Measurements from ENCODE around the gene G3BP2. TPM values are rescaled to one million over a fixed set of nuclear protein-coding genes. Genes with fewer than 3 reads are reported as not detected.

Gene G3BP2
- total and polyA plus RNA-seq, 2 of the 8 experiments (the other 6 are each of a cell fraction or from before 2014, with no cell fraction given) = 83.7 to 378 TPM

DNA sequence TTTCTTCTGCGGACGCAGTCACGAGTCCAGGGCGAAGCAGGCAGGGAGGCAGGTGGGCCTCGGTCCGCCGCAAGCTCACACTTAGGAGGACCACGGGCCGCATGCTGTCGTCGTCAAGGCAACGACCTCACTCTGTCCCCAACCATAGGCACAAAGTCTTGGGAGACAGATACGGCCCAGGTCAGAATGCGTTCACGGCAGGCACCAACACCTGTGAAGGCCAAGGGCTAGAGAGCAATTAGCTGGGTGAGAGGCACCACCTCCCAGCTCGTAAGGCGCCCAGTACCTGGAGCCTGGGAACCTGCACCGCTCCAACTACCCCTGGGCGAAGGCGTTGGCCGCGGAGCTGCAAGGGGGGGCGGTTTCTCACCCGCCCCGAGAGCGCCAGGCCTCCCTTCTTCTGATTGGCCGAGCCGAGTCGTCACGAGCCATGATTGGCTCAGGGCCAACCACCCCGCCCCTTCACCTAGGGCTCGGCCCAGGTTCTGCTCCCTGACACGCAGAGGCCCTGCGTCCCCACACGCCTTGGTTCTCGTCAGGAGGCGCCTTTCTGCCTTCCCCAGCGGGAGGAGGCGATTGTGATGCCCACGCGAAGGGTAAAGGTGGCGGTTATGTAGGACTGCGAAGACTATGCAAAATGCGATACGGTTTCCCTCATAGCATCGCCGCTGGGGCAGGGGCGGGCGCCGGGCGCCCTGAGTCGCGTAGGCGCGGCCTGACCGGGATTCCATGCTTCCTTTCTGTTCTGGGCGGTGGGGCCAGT is 42.9 kb downstream of the G3BP2 start, which contains the start of gene CDKL2:
Gene CDKL2, minus strand, starts transcription at position 355 of the 763 bp plus-strand sequence. CDS start 4,540 bp downstream, outside the sequence.
- Histone ChIP-seq H3K4me3 (ENCODE audit: extremely low read depth in 1 of 4, insufficient read depth in 2 of 4, low read depth in 3 of 4, low read length in 4 of 4) (peak within 1 kb of the TSS; percentile 78 to 84 (median 84)), H3K36me3 (ENCODE audit: control insufficient read depth in 2 of 4, insufficient read depth in 4 of 4, low read length in 3 of 4) (no peaks in the 10 kb centered on the region), H3K56ac (replicated peaks; ENCODE audit: insufficient read length, low read depth, low read length) (peak within 1 kb of the TSS; percentile 3), H3K9me3 (ENCODE audit: insufficient read depth in 2 of 2, low read depth in 1 of 2, low read length in 1 of 2) (no peaks in the 10 kb centered on the region), H3K27ac (ENCODE audit: low read depth, low read length) (no peak within 1 kb of the TSS), H3K14ac (ENCODE audit: insufficient read length) (no peak within 1 kb of the TSS), H2AK5ac (ENCODE audit: low read depth, low read length) (no peak within 1 kb of the TSS), H3K79me1 (ENCODE audit: low read depth, low read length) (no peaks in the 10 kb centered on the region), H2AFZ (ENCODE audit: low read length) (peak within 1 kb of the TSS; percentile 98), H4K91ac (replicated peaks; ENCODE audit: insufficient read length, low read length) (peak within 1 kb of the TSS; percentile 57), H3K4me2 (ENCODE audit: insufficient read depth in 1 of 2, low read depth in 2 of 2, low read length in 2 of 2) (peak within 1 kb of the TSS; percentile 86 to 92), H4K8ac (ENCODE audit: extremely low read depth, insufficient read depth, low read length) (no peak within 1 kb of the TSS; the same call in 1 of the 2 replicates), H2BK5ac (ENCODE audit: low read depth, low read length) (peak within 1 kb of the TSS; percentile 79; the same call in 1 of the 2 replicates), H4K20me1 (replicated peaks in 1 of 2; ENCODE audit: control insufficient read depth in 1 of 2, insufficient read depth in 2 of 2, low read length in 2 of 2) (no peaks in the 10 kb centered on the region), H2BK15ac (ENCODE audit: low read length) (peak within 1 kb of the TSS; percentile 81; the same call in 1 of the 2 replicates), H3K27me3 (replicated peaks in 1 of 4; ENCODE audit: control insufficient read depth in 3 of 4, extremely low read depth in 1 of 4, insufficient read depth in 3 of 4, low read length in 3 of 4) (no peaks in the 10 kb centered on the region), H2BK12ac (ENCODE audit: low read depth, low read length) (peak within 1 kb of the TSS; percentile 86; the same call in 1 of the 2 replicates), H3K23me2 (ENCODE audit: low read depth, low read length) (peaks cover 8% of the 10 kb centered on the region), H3K79me2 (ENCODE audit: control insufficient read depth in 1 of 2, insufficient read depth in 2 of 2, low read length in 2 of 2) (no peaks in the 10 kb centered on the region), H4K5ac (ENCODE audit: insufficient read length, low read depth, low read length) (no peak within 1 kb of the TSS), H2BK20ac (ENCODE audit: low read length) (peak within 1 kb of the TSS; percentile 72; the same call in 1 of the 2 replicates), H3K9ac (replicated peaks in 1 of 4; ENCODE audit: extremely low read depth in 1 of 4, low read depth in 3 of 4, low read length in 3 of 4) (peak within 1 kb of the TSS in 3 of 4 experiments; percentile 35 to 67 (median 48); a peak in 5 of 7 replicates), H3K4me1 (replicated peaks in 1 of 4; ENCODE audit: control insufficient read depth in 3 of 4, insufficient read depth in 4 of 4, low read length in 3 of 4) (peaks cover 0 to 6% (median 2%) of the 10 kb centered on the region in 4 experiments; a peak in 4 of 7 replicates), H3K23ac (ENCODE audit: insufficient read length) (no peak within 1 kb of the TSS), H2BK120ac (replicated peaks; ENCODE audit: low read depth, low read length) (no peak within 1 kb of the TSS), H3K4ac (replicated peaks; ENCODE audit: insufficient read length, low read depth, low read length) (no peak within 1 kb of the TSS), H3K18ac (ENCODE audit: extremely low read depth, low read length) (peak within 1 kb of the TSS; percentile 63)
- FAIRE-seq = peak; percentile 39
- WGBS, 2 experiments (ENCODE audit: extremely low coverage in 1 of 2, insufficient coverage in 1 of 2, insufficient read length in 1 of 2, insufficient replicate concordance in 2 of 2, low coverage in 1 of 2, low lambda C conversion rate in 2 of 2, missing lambda C conversion rate in 1 of 2) = 4% methylated on average over 56 of the region's 57 CpGs; no CpG with 5 or more reads in 1 of the 2 experiments
- ChIA-PET POLR2A (ENCODE audit: partially characterized antibody) (interaction anchor here (1.2 to 1.8 kb wide), 2 partner anchors 11 to 94 kb away, joined by 3 to 6 read pairs; partner anchors contain the start of gene USO1), CTCF (ENCODE audit: partially characterized antibody) (no interaction called here)
- peak; percentile 62 to 93 for DNase-seq (ENCODE audit: low read depth in 1 of 2, low spot score in 2 of 2)
- TF ChIP-seq KDM1A (IDR thresholded peaks at IDR 0.05; ENCODE audit: borderline replicate concordance, low read length) (no peak), POLR2A (IDR thresholded peaks at IDR 0.05; ENCODE audit: control extremely low read depth in 1 of 2, low read depth in 2 of 2, low read length in 2 of 2) (peak in 1 of 2 experiments; percentile 49; a peak in 1 of 3 replicates), CREB1 (IDR thresholded peaks at IDR 0.05) (peak; percentile 36; the same call in 1 of the 2 replicates), TBP (IDR thresholded peaks at IDR 0.05; ENCODE audit: low read depth, low read length) (peak; percentile 65), PHF8 (conservative IDR thresholded peaks at IDR 0.05; ENCODE audit: low read depth, low read length) (peak; percentile 64), KDM4A (IDR thresholded peaks at IDR 0.05; ENCODE audit: low read depth, low read length, severe bottlenecking) (peak; percentile 92)
